ENCODE data around the gene BBS9.

GRCh38 chr7:33261585-33261984 is 132.2 kb downstream of the BBS9 start:
- TF ChIP-seq, protein P1, sequence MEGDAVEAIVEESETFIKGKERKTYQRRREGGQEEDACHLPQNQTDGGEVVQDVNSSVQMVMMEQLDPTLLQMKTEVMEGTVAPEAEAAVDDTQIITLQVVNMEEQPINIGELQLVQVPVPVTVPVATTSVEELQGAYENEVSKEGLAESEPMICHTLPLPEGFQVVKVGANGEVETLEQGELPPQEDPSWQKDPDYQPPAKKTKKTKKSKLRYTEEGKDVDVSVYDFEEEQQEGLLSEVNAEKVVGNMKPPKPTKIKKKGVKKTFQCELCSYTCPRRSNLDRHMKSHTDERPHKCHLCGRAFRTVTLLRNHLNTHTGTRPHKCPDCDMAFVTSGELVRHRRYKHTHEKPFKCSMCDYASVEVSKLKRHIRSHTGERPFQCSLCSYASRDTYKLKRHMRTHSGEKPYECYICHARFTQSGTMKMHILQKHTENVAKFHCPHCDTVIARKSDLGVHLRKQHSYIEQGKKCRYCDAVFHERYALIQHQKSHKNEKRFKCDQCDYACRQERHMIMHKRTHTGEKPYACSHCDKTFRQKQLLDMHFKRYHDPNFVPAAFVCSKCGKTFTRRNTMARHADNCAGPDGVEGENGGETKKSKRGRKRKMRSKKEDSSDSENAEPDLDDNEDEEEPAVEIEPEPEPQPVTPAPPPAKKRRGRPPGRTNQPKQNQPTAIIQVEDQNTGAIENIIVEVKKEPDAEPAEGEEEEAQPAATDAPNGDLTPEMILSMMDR (IDR thresholded peaks at IDR 0.05; ENCODE audit: poor library complexity, severe bottlenecking), result no peak
- no peak for TF ChIP-seq EZH2 (IDR thresholded peaks at IDR 0.05; ENCODE audit: borderline replicate concordance, insufficient read depth, low read length, poor library complexity, severe bottlenecking)
- TF ChIP-seq RAD21 (conservative IDR thresholded peaks at IDR 0.05), result no peak
- no peak for TF ChIP-seq MXI1 (conservative IDR thresholded peaks at IDR 0.05; ENCODE audit: poor library complexity, severe bottlenecking)
- TF ChIP-seq EP300 (conservative IDR thresholded peaks at IDR 0.05; ENCODE audit: poor library complexity, severe bottlenecking), result no peak

Data from neural cell (in vitro differentiated cells).